HG02973 (cell line): ENCODE measurements around the gene SLC14A1.

Experiments used
- ATAC-seq: cut with Tn5 transposase; IDR thresholded peaks from one replicate; pipeline ENCODE4 v1.9.1; 2021; ENCODE audit warnings: moderate library complexity; ENCODE audit not compliant: unreplicated experiment

The SLC14A1 gene

GRCh38 chr18:45792506-45793263 lies 68.7 kb downstream of the SLC14A1 start:
- no peak for ATAC-seq

GRCh38 chr18:45793264-45793965 lies 69.4 kb downstream of the SLC14A1 start:
- no peak for ATAC-seq

DNA sequence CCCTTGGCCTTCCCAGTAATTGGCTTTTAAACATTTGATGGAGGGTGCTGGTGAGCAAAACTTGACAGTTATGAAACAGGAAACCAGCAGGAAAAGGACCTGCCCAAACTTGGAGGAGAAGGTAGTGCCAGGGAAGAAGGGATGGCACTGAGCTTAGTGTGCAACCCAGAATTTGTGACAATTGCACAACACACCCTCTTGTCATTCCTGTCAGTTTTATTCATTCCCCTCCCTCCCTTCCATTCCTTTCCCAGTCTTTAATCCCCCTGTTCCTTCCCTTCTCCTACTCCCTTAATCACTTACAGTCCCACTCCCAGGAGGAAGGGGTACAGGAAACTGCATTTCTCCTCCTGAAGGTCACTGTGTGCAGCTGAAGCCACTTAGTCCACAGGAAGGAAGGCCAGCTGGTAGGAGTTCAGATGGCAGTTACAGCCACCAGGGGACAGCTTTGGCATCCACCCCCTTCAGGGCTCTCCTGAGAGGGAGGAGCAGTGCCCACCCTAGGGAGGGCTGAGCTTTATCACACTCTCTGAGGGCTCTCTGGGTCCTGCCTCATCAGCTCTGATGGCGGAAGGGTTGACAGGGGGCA lies 77.5 kb downstream of the SLC14A1 start:
- ATAC-seq = no peak
